EL (cell line): ENCODE measurements around the gene PCDHGA8.
"Not testable (repeated sequence)": the region's sequence is repeated elsewhere in the genome, so short reads cannot be mapped to it uniquely, and the experiment has no call there.

Experiments
- DNase-seq: peaks from one replicate; pipeline ENCODE4 v3.0.0-alpha.2; 2016

PCDHGA8 gene

GRCh38 chr5:141392429-141393198 is at the start of gene PCDHGA8:
Gene PCDHGA8 (plus strand): TSS chr5:141392633. CDS start chr5:141392814, 181 bp downstream.
- DNase-seq: no peak

GRCh38 chr5:141342773-141343172 is 49.7 kb upstream of the PCDHGA8 start:
- DNase-seq: no peak

GRCh38 chr5:141343242-141343952 is 49.0 kb upstream of the PCDHGA8 start, which contains the start of gene PCDHGA3:
Gene PCDHGA3 (plus strand): TSS chr5:141343829. CDS start chr5:141344034, 205 bp downstream.
- DNase-seq: peak; percentile 43

- no peak for DNase-seq
Observed at GRCh38 chr5:141343953-141344463, 48.4 kb upstream of the PCDHGA8 start.

- DNase-seq: no peak
Observed at GRCh38 chr5:141345327-141345726, 47.1 kb upstream of the PCDHGA8 start.

- not testable (repeated sequence) for DNase-seq
Observed at GRCh38 chr5:141346017-141346416, 46.4 kb upstream of the PCDHGA8 start.

- peak; percentile 76 for DNase-seq
Observed at GRCh38 chr5:141349917-141350619, 42.4 kb upstream of the PCDHGA8 start, which contains the start of gene PCDHGB1. Gene PCDHGB1 (plus strand): TSS chr5:141350099. CDS start chr5:141350261, 162 bp downstream.

- no peak for DNase-seq
Observed at GRCh38 chr5:141351591-141351990, 40.8 kb upstream of the PCDHGA8 start.

GRCh38 chr5:141354900-141355469 is 37.4 kb upstream of the PCDHGA8 start, which contains the start of gene PCDHGA4:
Gene PCDHGA4 (plus strand): TSS chr5:141355021. CDS start chr5:141355108, 87 bp downstream.
- DNase-seq: no peak

GRCh38 chr5:141355641-141356040 is 36.8 kb upstream of the PCDHGA8 start:
- no peak for DNase-seq

- DNase-seq: no peak
Observed at GRCh38 chr5:141356133-141356532, 36.3 kb upstream of the PCDHGA8 start.

GRCh38 chr5:141356950-141357349 is 35.5 kb upstream of the PCDHGA8 start:
- DNase-seq: no peak

GRCh38 chr5:141359790-141360426 is 32.5 kb upstream of the PCDHGA8 start, which contains the start of gene PCDHGB2:
Gene PCDHGB2 (plus strand): TSS chr5:141359994. CDS start chr5:141360136, 142 bp downstream.
- DNase-seq: peak; percentile 68

GRCh38 chr5:141360685-141361084 is 31.7 kb upstream of the PCDHGA8 start:
- DNase-seq: no peak

GRCh38 chr5:141362719-141363118 is 29.7 kb upstream of the PCDHGA8 start:
- DNase-seq: no peak

GRCh38 chr5:141363952-141364660 is 28.3 kb upstream of the PCDHGA8 start, which contains the start of gene PCDHGA5:
Gene PCDHGA5 (plus strand): TSS chr5:141364162. CDS start chr5:141364331, 169 bp downstream.
- DNase-seq: peak; percentile 21

GRCh38 chr5:141366016-141366896 is 26.2 kb upstream of the PCDHGA8 start:
- DNase-seq: no peak

- DNase-seq: peak; percentile 71
Observed at GRCh38 chr5:141369994-141370848, 22.2 kb upstream of the PCDHGA8 start, which contains the start of gene PCDHGB3. Gene PCDHGB3 (plus strand): TSS chr5:141370242. CDS start chr5:141370395, 153 bp downstream.
